ENCODE results near the gene ZC3HAV1.
"Not testable (repeated sequence)": the region's sequence is repeated elsewhere in the genome, so short reads cannot be mapped to it uniquely, and the experiment has no call there.

The ZC3HAV1 gene

GRCh38 chr7:139109188-139109982, at the start of gene ZC3HAV1:
Gene ZC3HAV1 (minus strand): TSS chr7:139109720. CDS start chr7:139109331, 389 bp downstream.
- DNase-seq (ENCODE audit: low spot score) = peak; percentile 96

GRCh38 chr7:139153832-139154231, 44.3 kb upstream of the ZC3HAV1 start:
- DNase-seq (ENCODE audit: low spot score) = peak; percentile 19

GRCh38 chr7:139152149-139152548, 42.6 kb upstream of the ZC3HAV1 start:
- no peak for DNase-seq (ENCODE audit: low spot score)

- DNase-seq (ENCODE audit: low spot score) = no peak
These were observed 29.6 kb upstream of the ZC3HAV1 start for GRCh38 chr7:139139150-139139549.

GRCh38 chr7:139133335-139134139, 24.0 kb upstream of the ZC3HAV1 start:
- DNase-seq (ENCODE audit: low spot score) = peak; percentile 92

- DNase-seq (ENCODE audit: low spot score) = no peak
These were observed 23.4 kb upstream of the ZC3HAV1 start for GRCh38 chr7:139132887-139133286.

- DNase-seq (ENCODE audit: low spot score) = no peak
These were observed 22.1 kb upstream of the ZC3HAV1 start for GRCh38 chr7:139131601-139132041.

GRCh38 chr7:139129814-139130213, 20.3 kb upstream of the ZC3HAV1 start:
- DNase-seq (ENCODE audit: low spot score) = not testable (repeated sequence)

- DNase-seq (ENCODE audit: low spot score) = no peak
These were observed 18.1 kb upstream of the ZC3HAV1 start for GRCh38 chr7:139127648-139128047.

- DNase-seq (ENCODE audit: low spot score) = no peak
These were observed 16.1 kb upstream of the ZC3HAV1 start for GRCh38 chr7:139125657-139126056.

GRCh38 chr7:139124995-139125394, 15.5 kb upstream of the ZC3HAV1 start:
- DNase-seq (ENCODE audit: low spot score) = not testable (repeated sequence)

- DNase-seq (ENCODE audit: low spot score) = no peak
These were observed 14.8 kb upstream of the ZC3HAV1 start for GRCh38 chr7:139124084-139124914.

GRCh38 chr7:139119486-139119849, 9.9 kb upstream of the ZC3HAV1 start:
- DNase-seq (ENCODE audit: low spot score) = no peak

- no peak for DNase-seq (ENCODE audit: low spot score)
These were observed 9.4 kb upstream of the ZC3HAV1 start for GRCh38 chr7:139118805-139119485.

GRCh38 chr7:139118234-139118804, 8.8 kb upstream of the ZC3HAV1 start:
- DNase-seq (ENCODE audit: low spot score) = peak; percentile 70

GRCh38 chr7:139117599-139118233, 8.2 kb upstream of the ZC3HAV1 start:
- DNase-seq (ENCODE audit: low spot score) = no peak

GRCh38 chr7:139116999-139117398, 7.5 kb upstream of the ZC3HAV1 start:
- no peak for DNase-seq (ENCODE audit: low spot score)

GRCh38 chr7:139115104-139115503, 5.6 kb upstream of the ZC3HAV1 start:
- no peak for DNase-seq (ENCODE audit: low spot score)

GRCh38 chr7:139114585-139114984, 5.1 kb upstream of the ZC3HAV1 start:
- DNase-seq (ENCODE audit: low spot score) = no peak

GRCh38 chr7:139114018-139114417, 4.5 kb upstream of the ZC3HAV1 start:
- DNase-seq (ENCODE audit: low spot score) = no peak

GRCh38 chr7:139112741-139113250, 3.3 kb upstream of the ZC3HAV1 start:
- no peak for DNase-seq (ENCODE audit: low spot score)

All from LoVo (cell line).